NCI-H2029 treated with DMSO at 0.1 percent for 48 hours (cell line): ENCODE results near the gene PCDHA11.
"Not testable (repeated sequence)": the region's sequence is repeated elsewhere in the genome, so short reads cannot be mapped to it uniquely, and the experiment has no call there.

Experiments used
- DNase-seq: peaks from one replicate; lab custom pipeline; 2025; lab: John Stamatoyannopoulos, UW

Gene PCDHA11

GRCh38 chr5:140868721-140869554 lies at the start of gene PCDHA11:
TSS of gene PCDHA11 (plus strand) at chr5:140868957. CDS start at chr5:140869104, 147 bp downstream.
- DNase-seq, result peak; percentile 18

- DNase-seq, result no peak
These were observed 47.1 kb upstream of the PCDHA11 start, which contains the start of gene PCDHA5 for GRCh38 chr5:140821375-140822280. TSS of gene PCDHA5 (plus strand) at chr5:140821613.

GRCh38 chr5:140822281-140822629 lies 46.5 kb upstream of the PCDHA11 start:
- no peak for DNase-seq

GRCh38 chr5:140822969-140823368 lies 45.8 kb upstream of the PCDHA11 start:
- DNase-seq, result not testable (repeated sequence)

GRCh38 chr5:140823475-140823874 lies 45.3 kb upstream of the PCDHA11 start:
- no peak for DNase-seq

GRCh38 chr5:140827704-140828361 lies 40.9 kb upstream of the PCDHA11 start, which contains the start of gene PCDHA6:
TSS of gene PCDHA6 (plus strand) at chr5:140827960. CDS start at chr5:140828092, 132 bp downstream.
- DNase-seq, result no peak

GRCh38 chr5:140828362-140828737 lies 40.4 kb upstream of the PCDHA11 start:
- no peak for DNase-seq

GRCh38 chr5:140829511-140830501 lies 39.0 kb upstream of the PCDHA11 start:
- DNase-seq, result not testable (repeated sequence)

- DNase-seq, result no peak
These were observed 34.8 kb upstream of the PCDHA11 start, which contains the start of gene PCDHA7 for GRCh38 chr5:140833993-140834392. TSS of gene PCDHA7 (plus strand) at chr5:140834269. CDS start at chr5:140834384, 115 bp downstream.

- not testable (repeated sequence) for DNase-seq
These were observed 34.2 kb upstream of the PCDHA11 start for GRCh38 chr5:140834439-140835008.

- DNase-seq, result no peak
These were observed 32.9 kb upstream of the PCDHA11 start for GRCh38 chr5:140835622-140836510.

GRCh38 chr5:140840978-140841962 lies 27.5 kb upstream of the PCDHA11 start, which contains the start of gene PCDHA8:
TSS of gene PCDHA8 (plus strand) at chr5:140841187. CDS start at chr5:140841322, 135 bp downstream.
- DNase-seq, result peak; percentile 49

- DNase-seq, result no peak
These were observed 25.7 kb upstream of the PCDHA11 start for GRCh38 chr5:140842798-140843733.

- DNase-seq, result not testable (repeated sequence)
These were observed 20.3 kb upstream of the PCDHA11 start, which contains the start of gene PCDHA9 for GRCh38 chr5:140848139-140849102. TSS of gene PCDHA9 (plus strand) at chr5:140848382. CDS start at chr5:140848496, 114 bp downstream.

GRCh38 chr5:140849831-140850634 lies 18.7 kb upstream of the PCDHA11 start:
- DNase-seq, result not testable (repeated sequence)
